GM08714 (cell line): ENCODE measurements around the gene PDZRN3.
"Not testable (repeated sequence)": the region's sequence is repeated elsewhere in the genome, so short reads cannot be mapped to it uniquely, and the experiment has no call there.

Experiments used
- H3K4me3 ChIP-seq: fragments of 200-500 bp; sonication (Bioruptor generic); 2 replicates; pipeline ENCODE4 v1.5.1; 2014; ENCODE audit warnings: mild to moderate bottlenecking, low read length, inconsistent platforms
- ZNF274 ChIP-seq: IDR thresholded peaks from 2 replicates; pipeline ENCODE4 v1.6.1; 2012; ENCODE audit warnings: mild to moderate bottlenecking, low read depth, low read length

PDZRN3 gene

DNA sequence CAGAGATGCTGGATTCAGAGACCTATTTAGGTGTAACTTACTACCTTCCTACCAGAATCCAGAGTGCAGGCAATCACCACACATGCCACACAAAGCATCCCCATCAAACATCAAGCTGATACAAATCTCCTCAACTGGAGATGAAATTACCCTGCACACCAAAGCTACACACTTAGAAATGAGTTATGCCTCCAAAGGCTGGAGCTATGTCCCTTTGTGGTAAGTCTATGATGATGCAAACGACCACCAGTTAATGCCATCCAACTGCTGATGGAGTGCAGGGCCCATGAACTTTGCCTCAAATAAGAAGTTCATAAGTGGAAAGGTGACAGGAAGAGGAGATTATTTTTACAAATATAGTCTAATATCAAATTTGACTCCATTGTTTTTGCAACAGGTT lies 38.1 kb downstream of the PDZRN3 start:
- no peak for TF ChIP-seq ZNF274
- no peak overlapping the region for H3K4me3 ChIP-seq

DNA sequence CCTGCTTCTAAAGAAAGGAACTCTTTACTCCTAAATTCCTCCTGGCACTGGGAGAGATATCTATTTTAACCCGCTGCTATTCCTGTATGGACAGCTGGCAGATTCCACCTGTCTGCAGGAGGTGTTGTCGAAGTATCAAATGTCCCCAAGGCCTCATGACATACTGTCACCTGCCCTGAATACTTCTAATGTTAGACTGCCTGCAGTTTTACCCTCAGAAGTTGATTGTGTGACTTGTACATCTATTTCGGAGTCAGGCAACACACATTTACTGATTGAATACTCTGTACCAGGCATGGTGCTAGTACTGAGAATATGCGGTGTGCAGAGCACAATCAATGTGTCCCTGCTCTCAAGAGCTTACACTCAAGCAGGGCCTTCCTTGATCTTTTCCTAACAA lies 38.6 kb downstream of the PDZRN3 start:
- no peak overlapping the region for H3K4me3 ChIP-seq
- TF ChIP-seq ZNF274 = no peak

DNA sequence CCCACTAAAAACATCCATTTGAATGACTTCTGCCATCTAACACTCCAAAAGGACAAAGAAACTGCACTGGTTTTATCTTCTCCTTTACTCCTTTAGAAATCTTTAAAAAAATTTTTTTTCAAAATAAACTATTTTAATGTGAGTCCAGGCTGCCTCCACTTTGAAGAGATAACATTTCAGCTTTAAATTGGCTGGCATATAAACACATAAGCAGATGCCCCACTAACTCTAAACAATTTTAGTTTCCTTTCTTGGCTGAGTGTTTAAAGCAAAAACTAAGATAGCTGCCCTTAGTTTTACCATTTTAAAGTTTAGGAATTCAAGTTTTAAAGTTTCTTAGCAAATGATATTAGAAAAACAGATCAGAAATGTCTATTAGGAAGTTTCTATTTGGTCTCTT lies 39.9 kb downstream of the PDZRN3 start:
- no peak for TF ChIP-seq ZNF274
- H3K4me3 ChIP-seq = no peak overlapping the region

DNA sequence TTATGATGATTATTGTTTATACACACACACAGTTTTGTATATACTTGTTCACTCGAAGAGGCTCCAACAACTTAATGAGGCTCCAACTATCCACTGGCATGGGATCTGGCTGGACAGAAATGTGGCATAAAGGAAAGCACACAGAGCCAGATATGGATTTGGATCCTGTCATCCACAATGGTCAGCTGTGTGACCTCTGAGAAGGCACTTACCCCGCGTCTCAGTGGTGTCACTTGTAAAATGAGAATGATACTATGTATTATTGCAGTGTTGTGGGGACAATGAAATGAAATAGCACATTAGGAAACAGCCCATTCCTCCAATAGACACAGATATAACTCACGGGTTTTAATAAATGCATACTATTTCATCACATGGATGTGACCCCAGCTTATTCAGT lies 42.2 kb downstream of the PDZRN3 start:
- no peak overlapping the region for H3K4me3 ChIP-seq

DNA sequence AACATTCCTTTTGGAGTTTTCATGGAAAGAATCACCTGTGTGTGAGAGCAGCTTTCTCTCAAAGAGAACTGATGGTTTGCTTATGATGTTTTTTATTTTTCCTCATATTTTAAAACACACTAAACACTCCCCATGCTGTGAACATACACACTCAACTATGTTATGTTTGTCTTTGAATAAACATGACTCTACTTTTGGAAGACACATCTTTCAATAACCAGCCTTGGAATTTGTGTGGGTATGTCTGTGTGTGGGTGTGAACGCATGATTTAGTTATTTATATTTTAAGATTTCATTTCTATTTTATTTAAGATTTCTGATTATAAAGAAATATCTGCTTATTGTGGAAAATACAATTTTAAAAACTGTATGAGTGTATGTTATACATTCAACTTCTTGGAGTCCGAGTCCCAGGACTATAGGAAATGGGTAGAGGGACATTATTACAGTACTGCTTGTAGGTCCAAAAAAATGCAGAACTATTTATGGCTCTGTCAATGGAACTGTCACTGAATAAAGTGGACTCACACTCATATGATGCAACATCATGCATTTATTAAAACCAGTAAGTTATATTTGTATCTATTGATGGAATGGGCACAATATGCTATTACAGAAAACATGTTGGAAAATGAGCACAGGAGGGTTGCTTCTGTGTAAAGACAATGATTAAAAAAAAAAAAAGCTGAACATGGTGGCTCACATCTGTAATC lies 43.5 kb downstream of the PDZRN3 start:
- no peak overlapping the region for H3K4me3 ChIP-seq

More for the DNA sequence above, 42.2 kb downstream of the PDZRN3 start:
- no peak for TF ChIP-seq ZNF274

DNA sequence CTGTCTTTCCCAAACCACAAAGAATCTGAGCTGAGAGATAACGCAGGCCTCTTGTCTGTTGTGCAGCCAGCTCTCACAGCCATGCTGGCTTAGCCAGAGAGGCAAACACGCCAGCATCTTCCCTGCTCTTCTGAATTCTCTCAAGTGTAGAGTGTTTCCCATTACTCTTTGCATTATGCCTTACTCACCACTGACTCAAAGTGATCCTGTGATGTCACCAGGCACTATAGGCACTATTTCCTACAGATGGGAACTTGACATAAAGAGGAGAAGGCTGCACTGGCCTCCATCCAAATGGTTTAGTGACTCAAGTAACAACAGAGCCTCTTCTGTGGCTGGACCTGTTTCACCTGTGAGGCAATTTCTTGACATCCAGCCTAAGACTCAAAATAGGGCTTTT lies 44.4 kb downstream of the PDZRN3 start:
- no peak overlapping the region for H3K4me3 ChIP-seq
- TF ChIP-seq ZNF274 = no peak

More for the DNA sequence above, 43.5 kb downstream of the PDZRN3 start:
- no peak for TF ChIP-seq ZNF274

DNA sequence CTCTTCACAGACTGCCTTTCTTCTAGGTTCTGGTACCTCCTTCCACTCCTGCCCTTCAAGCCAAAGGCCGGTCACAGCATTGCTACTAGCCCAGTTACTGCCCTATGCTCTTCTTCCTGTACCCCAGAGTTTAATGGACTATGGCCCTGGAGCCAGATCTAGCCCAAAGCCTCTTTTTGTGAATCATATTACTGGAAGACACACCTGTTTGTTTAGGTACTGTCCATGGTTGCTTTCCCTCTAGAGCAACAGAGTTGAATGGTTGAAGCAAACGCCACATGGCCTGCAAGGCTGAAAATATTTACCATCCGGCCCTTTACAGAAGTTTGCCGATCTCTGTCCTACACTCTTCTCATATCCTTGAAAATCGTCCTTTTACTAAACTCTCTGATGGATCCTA lies 47.0 kb downstream of the PDZRN3 start:
- no peak overlapping the region for H3K4me3 ChIP-seq
- TF ChIP-seq ZNF274 = no peak

DNA sequence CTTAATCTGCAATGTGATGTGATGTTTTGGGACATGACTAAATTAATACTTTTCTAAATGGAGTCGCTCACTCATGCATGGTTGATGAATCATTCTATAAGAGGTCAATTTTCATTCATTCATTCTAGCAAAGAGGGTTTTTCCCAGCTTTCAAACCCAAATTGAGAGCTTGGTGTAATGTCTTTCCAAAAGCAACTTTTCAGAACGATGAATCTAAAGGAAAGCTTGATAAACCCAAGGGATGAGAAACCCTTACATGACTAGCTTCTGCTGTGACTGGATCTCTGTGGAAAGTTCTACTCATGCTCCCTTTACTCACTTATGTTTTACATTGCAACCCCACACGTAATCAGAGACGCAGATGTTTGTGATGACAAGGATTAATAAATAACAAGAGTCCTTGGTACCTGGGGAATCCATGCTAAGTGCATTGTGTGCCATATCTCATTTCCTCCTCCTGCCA lies 47.7 kb downstream of the PDZRN3 start:
- H3K4me3 ChIP-seq = no peak overlapping the region
- TF ChIP-seq ZNF274 = no peak

DNA sequence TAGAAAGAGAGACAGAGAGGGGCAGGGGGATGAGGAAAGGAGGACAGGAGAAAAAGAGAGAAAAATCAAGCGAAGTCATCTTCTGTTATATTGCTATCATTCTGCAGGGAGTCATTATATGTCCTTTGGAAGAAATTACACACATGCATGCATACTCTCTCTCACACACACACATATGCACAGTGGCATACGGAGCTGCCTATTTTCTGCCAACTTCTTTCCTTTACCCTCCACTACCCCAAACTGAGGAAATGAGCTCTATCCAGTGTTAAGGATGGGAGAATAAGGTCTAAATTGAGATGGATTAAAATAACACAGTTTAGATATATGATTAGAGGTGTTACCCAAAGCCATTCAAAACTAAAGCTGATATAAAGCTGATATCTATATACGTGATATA lies 48.8 kb downstream of the PDZRN3 start:
- no peak for TF ChIP-seq ZNF274
- H3K4me3 ChIP-seq = no peak overlapping the region

DNA sequence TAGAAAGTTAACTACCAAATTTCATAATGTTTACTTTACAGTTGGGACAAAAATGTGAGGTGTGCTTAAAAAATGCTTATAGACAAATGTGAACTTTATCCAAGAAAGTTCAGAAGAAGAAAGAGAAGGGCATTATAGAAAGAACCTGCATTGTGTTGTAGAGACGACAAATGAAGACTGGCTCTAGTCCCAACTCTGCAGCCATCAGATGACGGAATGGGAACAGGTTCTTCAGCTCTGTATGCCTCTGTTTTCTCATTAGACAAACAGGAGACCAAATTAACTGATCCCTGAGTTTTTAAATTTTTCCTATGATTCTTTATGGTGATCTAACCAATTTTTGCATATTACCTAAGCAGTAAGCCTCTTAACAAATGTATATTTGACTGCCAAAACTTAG lies 49.2 kb downstream of the PDZRN3 start:
- H3K4me3 ChIP-seq = no peak overlapping the region
- TF ChIP-seq ZNF274 = no peak

DNA sequence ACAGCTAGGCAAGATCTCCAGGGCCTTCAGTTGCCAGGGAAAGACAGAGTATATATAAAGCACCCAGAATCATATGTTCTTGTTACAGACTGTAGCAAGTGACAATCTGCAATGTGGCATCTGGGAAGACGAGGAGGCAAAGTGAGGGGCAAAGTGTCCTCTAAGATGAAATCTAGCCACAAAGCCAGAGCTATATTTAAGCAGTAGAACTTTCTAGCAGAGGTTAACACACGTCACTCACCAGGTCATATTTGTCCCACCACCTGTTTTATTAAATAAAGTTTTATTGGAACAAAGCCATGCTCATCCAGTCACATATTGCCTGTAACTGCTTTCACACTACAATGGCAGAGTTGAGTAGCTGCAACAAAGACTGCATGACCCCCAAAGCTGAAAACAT lies 51.5 kb downstream of the PDZRN3 start:
- no peak for TF ChIP-seq ZNF274

DNA sequence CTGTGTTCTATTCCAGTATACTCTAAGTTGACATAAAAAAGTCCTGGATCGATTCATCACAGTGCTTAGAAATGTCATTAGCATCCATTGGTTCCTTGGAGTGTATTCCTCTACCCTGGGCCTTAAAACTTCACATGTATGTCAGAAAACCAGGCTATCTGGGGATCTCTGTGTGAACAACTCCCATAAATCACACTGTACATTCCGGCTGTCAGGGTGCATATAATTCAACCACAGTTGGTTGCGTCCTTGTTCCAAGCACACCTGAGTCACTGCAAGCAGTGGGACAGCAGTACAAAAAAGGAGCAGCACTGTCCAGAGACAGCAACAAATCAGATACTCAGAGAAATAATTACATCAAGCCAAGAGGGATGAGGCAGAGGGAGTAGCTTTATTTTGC lies 52.4 kb downstream of the PDZRN3 start:
- TF ChIP-seq ZNF274 = no peak

More for the DNA sequence above, 51.5 kb downstream of the PDZRN3 start:
- H3K4me3 ChIP-seq = no peak overlapping the region

DNA sequence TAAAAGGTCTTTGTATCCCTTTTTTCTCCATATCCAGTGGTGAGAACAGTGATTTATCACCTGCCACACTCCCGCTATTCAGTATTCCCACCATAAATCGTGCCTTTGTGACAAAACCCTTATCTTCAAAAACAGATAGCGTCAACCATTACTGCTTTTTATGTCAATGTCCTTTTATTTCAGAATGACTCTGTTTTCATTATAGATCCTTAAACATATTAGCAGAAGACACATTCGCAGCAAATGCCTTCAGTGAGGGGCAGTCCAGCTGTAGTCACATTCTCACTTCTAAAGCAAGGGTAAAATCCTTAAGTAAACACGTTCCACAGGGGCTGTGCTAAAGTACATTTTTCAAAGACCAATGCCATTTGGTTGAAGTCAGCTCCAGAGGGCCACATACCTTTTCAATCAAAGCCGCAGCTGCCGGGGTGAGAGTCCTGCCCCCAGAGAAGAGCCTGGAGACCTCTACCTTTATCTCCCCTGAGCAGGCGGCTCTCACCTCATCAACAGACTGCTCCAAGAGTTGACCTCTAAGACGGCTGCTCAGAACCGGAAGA lies 53.4 kb downstream of the PDZRN3 start:
- TF ChIP-seq ZNF274 = no peak
- H3K4me3 ChIP-seq = no peak overlapping the region

More for the DNA sequence above, 52.4 kb downstream of the PDZRN3 start:
- no peak overlapping the region for H3K4me3 ChIP-seq

DNA sequence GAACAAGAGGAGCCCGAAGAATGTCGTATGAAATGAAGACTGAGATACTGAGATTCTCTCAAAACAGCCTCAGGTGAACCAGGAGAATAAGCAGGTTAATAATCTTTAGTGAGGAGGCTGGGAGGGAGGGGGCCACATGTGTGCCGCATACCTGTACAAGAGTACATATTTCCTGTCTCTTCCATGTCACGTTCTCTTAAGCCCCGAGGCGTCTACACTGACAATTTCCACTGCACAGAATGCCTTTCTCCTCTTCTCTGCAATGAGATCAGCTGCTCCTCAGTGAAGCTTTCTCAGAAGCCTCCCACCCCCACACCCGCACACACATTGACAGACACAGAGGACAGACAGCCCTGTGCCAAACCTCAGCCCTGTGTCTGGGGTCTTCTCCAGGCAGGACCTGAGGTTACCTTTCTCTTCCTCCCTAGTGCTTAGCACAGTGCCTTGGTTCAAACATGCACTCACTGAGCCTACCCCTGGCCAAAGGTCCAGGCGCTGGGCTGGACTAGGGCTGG lies 55.4 kb downstream of the PDZRN3 start:
- no peak for TF ChIP-seq ZNF274
- H3K4me3 ChIP-seq = no peak overlapping the region

DNA sequence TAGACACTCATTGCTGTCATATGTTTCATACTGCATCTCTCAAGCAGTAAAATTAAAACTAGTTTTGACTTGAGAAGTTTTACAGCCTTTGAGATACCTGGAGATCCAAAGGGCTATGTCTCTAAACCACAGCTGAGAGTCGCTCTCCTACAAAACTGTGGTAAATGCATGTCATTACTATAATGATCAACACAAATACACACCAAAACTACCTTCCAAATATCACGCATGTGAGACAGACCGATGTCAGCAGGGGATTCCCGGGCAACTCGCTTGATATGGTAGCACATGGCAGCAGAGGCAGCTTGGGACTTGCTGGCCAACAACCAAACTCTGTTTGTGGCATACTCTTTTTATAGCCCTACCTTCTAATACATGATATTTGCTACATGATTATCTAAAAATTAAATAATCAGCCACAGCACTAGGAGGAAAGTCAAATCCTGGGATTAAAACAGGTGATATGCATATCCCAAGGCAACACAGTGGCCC lies 56.3 kb downstream of the PDZRN3 start:
- TF ChIP-seq ZNF274 = no peak

DNA sequence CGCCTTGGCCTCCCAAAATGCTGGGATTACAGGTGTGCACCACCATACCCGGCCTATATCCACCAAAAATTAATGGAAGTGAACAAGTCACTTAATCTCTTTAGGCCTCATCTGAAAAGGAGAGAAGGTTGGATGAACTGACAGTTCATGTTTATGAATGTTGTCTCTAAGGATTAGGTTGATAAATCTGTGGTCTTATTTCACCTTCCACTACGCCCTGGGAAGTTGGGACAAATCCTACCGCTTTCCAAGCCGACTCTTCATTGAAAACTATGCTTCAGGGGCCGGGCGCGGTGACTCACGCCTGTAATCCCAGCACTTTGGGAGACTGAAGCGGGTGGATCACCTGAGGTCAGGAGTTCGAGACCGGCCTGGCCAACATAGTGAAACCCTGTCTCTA lies 59.4 kb downstream of the PDZRN3 start:
- not testable (repeated sequence) for H3K4me3 ChIP-seq

More for the DNA sequence above, 56.3 kb downstream of the PDZRN3 start:
- H3K4me3 ChIP-seq = no peak overlapping the region
